Transverse colon (tissue), 4 donors: ENCODE measurements around the gene XKR8. TPM values are rescaled to one million over a fixed set of nuclear protein-coding genes. Genes with fewer than 3 reads are reported as not detected.
"Not testable (repeated sequence)": the region's sequence is repeated elsewhere in the genome, so short reads cannot be mapped to it uniquely, and the experiment has no call there.

ENCODE experiments used
- DNase-seq: peaks from one replicate; pipeline ENCODE4 v3.0.0-alpha.2; 2019
- H3K27ac ChIP-seq, 4 donors: fragments of 200-600 bp; sonication (generic); 2 replicates each; pipeline ENCODE4 v1.5.1; 2016 to 2018; ENCODE audit warnings: inconsistent platforms in 4 of 4
- H3K27me3 ChIP-seq: fragments of 200-600 bp; sonication (generic); 2 replicates; pipeline ENCODE4 v1.5.1; 2017; ENCODE audit warnings: inconsistent platforms
- H3K36me3 ChIP-seq, 4 donors: fragments of 200-600 bp; sonication (generic); 2 replicates each; pipeline ENCODE4 v1.5.1; 2017 to 2019; ENCODE audit warnings: inconsistent platforms in 4 of 4
- H3K4me1 ChIP-seq, 4 donors: fragments of 200-600 bp; sonication (generic); 2 replicates each; pipeline ENCODE4 v1.5.1; 2017 to 2020; ENCODE audit warnings: inconsistent platforms in 4 of 4
- H3K4me3 ChIP-seq, 4 donors: fragments of 200-600 bp; sonication (generic); 1 replicate in 1 of 4; 2 replicates in 3 of 4; pipeline versions ENCODE4 v1.5.1 to v1.6.1; 2017 to 2019; ENCODE audit warnings: inconsistent platforms in 4 of 4
- H3K9me3 ChIP-seq, 2 donors: fragments of 200-600 bp; sonication (generic); 2 replicates each; pipeline ENCODE4 v1.5.1; 2017 to 2019; ENCODE audit warnings: inconsistent platforms in 2 of 2
- EP300 ChIP-seq: sonication (generic); formaldehyde crosslinking; IDR thresholded peaks from one replicate; pipeline ENCODE4 v1.6.1; 2017; ENCODE audit warnings: antibody characterized with exemption, low read depth
- POLR2A ChIP-seq: fragments of 450-650 bp; IDR thresholded peaks from one replicate; pipeline ENCODE4 v1.6.1; 2016; ENCODE audit warnings: antibody characterized with exemption, mild to moderate bottlenecking, moderate library complexity
- POLR2AphosphoS5 ChIP-seq, 3 donors: sonication (generic); formaldehyde crosslinking; IDR thresholded peaks; one replicate each; pipeline ENCODE4 v1.6.1; 2016; ENCODE audit warnings: antibody characterized with exemption in 3 of 3
- WGBS, 2 donors: methylation state at CpG; one replicate each; pipeline ENCODE4 v1.1.5; 2018; ENCODE audit warnings: low coverage in 1 of 2; 5-methylcytosine and 5-hydroxymethylcytosine counted together
- in situ Hi-C, 4 donors: fragments of 200-750 bp; cut with MboI; loops; one replicate each; pipeline versions ENCODE4 v1.15.0 to v1.15.1; 2017; ENCODE audit warnings: low sequenced_read_pairs in 3 of 4, low pct_ligation_motif_present in 1 of 4, low pct_unique_long_range_greater_than_20kb in 1 of 4
- intact Hi-C: fragments of 100-400 bp; cut with DNase I; formaldehyde crosslinking; loops from one replicate; pipeline ENCODE4 v1.15.1; 2023; ENCODE audit warnings: low total_unique reads
- total RNA-seq, 4 donors: library from RNA; depleted of rRNA; stranded (reverse); fragments of >200 nt; gene quantifications; one replicate each; pipeline ENCODE4 v1.1.0, GENCODE V29; 2016
- TF ChIP-seq, protein P1 (sequence below), 5 experiments: fragments of 200-600 bp in 3 of 5; fragments of 450-650 bp in 2 of 5; sonication (generic) in 3 of 5; IDR thresholded peaks; 1 replicate in 2 of 5; 2 replicates in 3 of 5; pipeline ENCODE4 v1.5.1; 2016 to 2017; ENCODE audit warnings: antibody characterized with exemption in 5 of 5, inconsistent platforms in 3 of 5, mild to moderate bottlenecking in 2 of 5, moderate library complexity in 1 of 5

The XKR8 gene
- total RNA-seq, 4 donors from 2014 or later, result 8.6 to 13.8 (median 10.4) TPM

DNA sequence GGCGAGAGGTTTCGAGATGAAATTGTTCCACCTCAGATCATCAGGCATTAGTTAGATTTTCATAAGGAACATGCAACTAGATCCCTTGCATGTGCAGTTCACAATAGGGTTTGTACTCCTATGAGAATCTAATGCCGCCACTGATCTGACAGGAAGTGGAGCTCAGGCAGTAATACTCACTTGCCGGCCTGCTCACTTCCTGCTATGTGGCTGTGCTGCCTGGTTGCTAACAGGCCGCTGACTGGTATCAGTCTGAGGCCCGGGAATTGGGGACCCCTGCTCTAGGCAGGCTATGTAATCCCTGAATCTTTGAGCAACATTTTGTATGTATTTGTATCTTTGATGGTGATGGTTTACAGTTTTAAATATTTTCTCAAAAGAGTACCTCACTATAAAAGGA lies 32.5 kb downstream of the XKR8 start:
- in situ Hi-C loops (loop anchor here in 1 of 4 donors (25.0 kb wide), 1 partner anchor 130 kb away; the partner anchor contains the start of gene THEMIS2), intact Hi-C loops (no loop called here)
- Histone ChIP-seq H3K27me3 (no peaks in the 10 kb centered on the region), H3K36me3 (peaks cover 0 to 71% (median 16%) of the 10 kb centered on the region in 4 donors), H3K4me3 (no peak overlapping the region), H3K27ac (no peak overlapping the region), H3K9me3 (no peaks in the 10 kb centered on the region), H3K4me1 (no peaks in the 10 kb centered on the region)
- 68 to 81% methylated on average over 4 to 6 of the region's 6 CpGs for WGBS, 2 donors
- DNase-seq, result no peak
- no peak for TF ChIP-seq POLR2A
- TF ChIP-seq POLR2AphosphoS5 (IDR thresholded peaks at IDR 0.05), result no peak
- TF ChIP-seq EP300, result no peak
- TF ChIP-seq, protein P1, sequence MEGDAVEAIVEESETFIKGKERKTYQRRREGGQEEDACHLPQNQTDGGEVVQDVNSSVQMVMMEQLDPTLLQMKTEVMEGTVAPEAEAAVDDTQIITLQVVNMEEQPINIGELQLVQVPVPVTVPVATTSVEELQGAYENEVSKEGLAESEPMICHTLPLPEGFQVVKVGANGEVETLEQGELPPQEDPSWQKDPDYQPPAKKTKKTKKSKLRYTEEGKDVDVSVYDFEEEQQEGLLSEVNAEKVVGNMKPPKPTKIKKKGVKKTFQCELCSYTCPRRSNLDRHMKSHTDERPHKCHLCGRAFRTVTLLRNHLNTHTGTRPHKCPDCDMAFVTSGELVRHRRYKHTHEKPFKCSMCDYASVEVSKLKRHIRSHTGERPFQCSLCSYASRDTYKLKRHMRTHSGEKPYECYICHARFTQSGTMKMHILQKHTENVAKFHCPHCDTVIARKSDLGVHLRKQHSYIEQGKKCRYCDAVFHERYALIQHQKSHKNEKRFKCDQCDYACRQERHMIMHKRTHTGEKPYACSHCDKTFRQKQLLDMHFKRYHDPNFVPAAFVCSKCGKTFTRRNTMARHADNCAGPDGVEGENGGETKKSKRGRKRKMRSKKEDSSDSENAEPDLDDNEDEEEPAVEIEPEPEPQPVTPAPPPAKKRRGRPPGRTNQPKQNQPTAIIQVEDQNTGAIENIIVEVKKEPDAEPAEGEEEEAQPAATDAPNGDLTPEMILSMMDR (IDR thresholded peaks at IDR 0.05), result no peak

DNA sequence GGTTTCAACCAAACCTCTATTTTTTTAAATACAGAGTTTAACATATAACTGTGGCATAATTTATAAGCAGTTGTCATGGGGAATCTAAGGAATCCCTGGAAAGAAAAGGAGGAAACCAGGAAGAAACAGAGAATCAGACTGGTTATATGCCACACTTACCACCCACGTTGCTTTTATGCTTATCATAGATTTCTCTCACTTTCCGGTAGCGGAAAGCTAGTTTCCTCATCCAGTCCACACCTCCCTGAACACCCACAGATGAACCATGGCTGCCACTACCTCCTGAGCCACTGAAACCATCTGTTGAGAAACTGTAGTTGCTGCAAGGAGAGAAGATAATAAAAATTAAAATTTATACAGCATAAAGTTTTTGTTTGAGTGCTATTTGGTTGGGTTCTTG lies 33.5 kb downstream of the XKR8 start:
- in situ Hi-C loops (loop anchor here in 1 of 4 donors (25.0 kb wide), 1 partner anchor 131 kb away; the partner anchor contains the start of gene THEMIS2), intact Hi-C loops (no loop called here)
- H3K27ac ChIP-seq, result peak overlapping the region in 1 of 4 donors; percentile 16
- 64 to 69% methylated on average over 3 of the region's 3 CpGs for WGBS, 2 donors
- H3K4me3 ChIP-seq, result no peak overlapping the region
- H3K27me3 ChIP-seq, result no peaks in the 10 kb centered on the region
- peaks cover 0 to 72% (median 20%) of the 10 kb centered on the region in 4 donors for H3K36me3 ChIP-seq
- TF ChIP-seq, protein P1 (IDR thresholded peaks at IDR 0.05), result no peak
- TF ChIP-seq EP300, result no peak
- no peak for TF ChIP-seq POLR2AphosphoS5 (IDR thresholded peaks at IDR 0.05)
- TF ChIP-seq POLR2A, result no peak
- H3K4me1 ChIP-seq, result no peaks in the 10 kb centered on the region
- no peak for DNase-seq
- H3K9me3 ChIP-seq, result no peaks in the 10 kb centered on the region

DNA sequence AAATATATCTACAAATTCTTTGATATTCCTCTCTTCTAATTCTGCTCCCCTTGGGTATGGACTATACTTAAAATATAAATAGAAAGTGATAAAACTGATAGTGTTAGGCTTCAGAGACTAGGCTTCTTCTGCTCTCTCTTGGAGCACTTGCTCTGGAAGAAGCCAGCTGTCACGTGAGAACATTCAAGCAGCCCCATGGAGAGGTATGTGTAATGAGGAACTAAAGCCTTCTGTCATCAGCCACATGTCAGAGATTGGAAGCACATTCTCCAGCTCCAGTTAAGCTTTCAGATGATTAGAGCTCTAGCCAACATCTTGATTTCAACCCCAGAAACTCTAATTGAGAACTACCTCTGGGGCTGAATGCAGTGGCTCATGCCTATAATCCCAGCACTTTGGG lies 34.3 kb downstream of the XKR8 start:
- H3K9me3 ChIP-seq, result no peaks in the 10 kb centered on the region
- DNase-seq, result no peak
- TF ChIP-seq POLR2AphosphoS5 (IDR thresholded peaks at IDR 0.05), result no peak
- TF ChIP-seq, protein P1 (IDR thresholded peaks at IDR 0.05), result no peak
- TF ChIP-seq POLR2A, result no peak
- TF ChIP-seq EP300, result no peak
- H3K27me3 ChIP-seq, result no peaks in the 10 kb centered on the region
- WGBS, 2 donors, result 50 to 89% methylated on average over 1 of the region's 1 CpG
- H3K4me3 ChIP-seq, result no peak overlapping the region
- H3K27ac ChIP-seq, result no peak overlapping the region
- intact Hi-C loops (no loop called here), in situ Hi-C loops (loop anchor here in 1 of 4 donors (25.0 kb wide), 1 partner anchor 132 kb away; the partner anchor contains the start of gene THEMIS2)
- H3K4me1 ChIP-seq, result no peaks in the 10 kb centered on the region
- H3K36me3 ChIP-seq, result peaks cover 0 to 73% (median 20%) of the 10 kb centered on the region in 4 donors

DNA sequence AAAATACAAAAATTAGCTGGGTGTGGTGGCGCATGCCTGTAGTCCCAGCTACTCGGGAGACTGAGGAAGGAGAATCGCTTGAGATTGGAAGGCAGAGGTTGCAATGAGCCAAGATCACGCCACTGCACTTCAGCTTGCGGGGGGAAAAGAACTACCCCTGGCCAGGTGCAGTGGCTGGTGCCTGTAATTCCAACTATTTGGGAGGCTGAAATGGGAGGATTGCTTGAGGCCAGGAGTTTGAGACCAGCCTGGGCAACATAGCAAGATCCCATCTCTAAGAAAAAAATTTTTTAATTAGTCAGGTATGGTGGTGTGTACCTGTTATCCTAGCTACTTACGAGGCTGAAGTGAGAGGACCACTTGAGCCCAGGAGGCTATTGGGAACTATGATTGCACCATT lies 34.8 kb downstream of the XKR8 start:
- peaks cover 0 to 73% (median 20%) of the 10 kb centered on the region in 4 donors for H3K36me3 ChIP-seq
- H3K27ac ChIP-seq, H3K27me3 ChIP-seq, H3K9me3 ChIP-seq, intact Hi-C loops, H3K4me3 ChIP-seq, DNase-seq, H3K4me1 ChIP-seq: not testable (repeated sequence)
- 98 to 100% methylated on average over 2 to 6 of the region's 6 CpGs for WGBS, 2 donors
- in situ Hi-C loops, result loop anchor here in 1 of 4 donors (25.0 kb wide), 1 partner anchor 132 kb away; the partner anchor contains the start of gene THEMIS2

DNA sequence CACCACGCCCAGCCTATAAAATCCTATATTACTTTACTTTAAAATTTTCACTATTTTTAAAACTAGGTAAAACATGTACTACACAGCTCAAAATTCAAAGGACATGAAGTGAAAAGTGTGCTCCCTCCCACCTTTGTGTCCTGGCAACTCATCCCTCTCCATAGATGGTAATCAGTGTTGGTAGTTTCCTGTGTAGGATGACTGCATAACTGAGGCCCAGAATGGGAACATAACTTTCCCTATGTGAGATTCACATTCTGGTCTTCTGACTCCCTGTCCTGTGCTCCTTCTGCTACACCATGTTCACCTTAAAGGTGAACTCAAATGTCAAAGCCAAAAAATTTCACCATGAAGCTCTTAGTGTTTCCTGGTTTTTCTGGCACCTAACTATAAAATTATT lies 39.3 kb downstream of the XKR8 start:
- H3K4me1 ChIP-seq, result no peaks in the 10 kb centered on the region
- H3K4me3 ChIP-seq, result no peak overlapping the region
- no peak for DNase-seq
- WGBS, 2 donors, result 100% methylated on average over 1 of the region's 1 CpG; no CpG with 5 or more reads in 1 of the 2 donors
- peaks cover 0 to 64% (median 25%) of the 10 kb centered on the region in 4 donors for H3K36me3 ChIP-seq
- no peaks in the 10 kb centered on the region for H3K9me3 ChIP-seq
- in situ Hi-C loops, result loop anchor here in 1 of 4 donors (25.0 kb wide), 1 partner anchor 137 kb away; the partner anchor contains the start of gene THEMIS2
- H3K27me3 ChIP-seq, result no peaks in the 10 kb centered on the region
- no peak overlapping the region for H3K27ac ChIP-seq
- TF ChIP-seq EP300, result no peak
- no peak for TF ChIP-seq POLR2AphosphoS5 (IDR thresholded peaks at IDR 0.05)
- no peak for TF ChIP-seq POLR2A
- TF ChIP-seq, protein P1 (IDR thresholded peaks at IDR 0.05), result no peak
- intact Hi-C loops, result no loop called here
